Large intestine (tissue), 3 donors: ENCODE data around the gene KRTAP5-6. TPM values are rescaled to one million over a fixed set of nuclear protein-coding genes. Genes with fewer than 3 reads are reported as not detected.
"Not testable (repeated sequence)": the region's sequence is repeated elsewhere in the genome, so short reads cannot be mapped to it uniquely, and the experiment has no call there.

Experiments
- DNase-seq, 2 donors: peaks; one replicate each; pipeline versions ENCODE4 v3.0.0 to v3.0.0-alpha.2; 2013
- H3K27ac ChIP-seq: one replicate; pipeline ENCODE4 v1.5.1; 2013; ENCODE audit warnings: low read length
- H3K27me3 ChIP-seq: 2 replicates; pipeline ENCODE4 v1.6.1; 2013; ENCODE audit warnings: low read length; ENCODE audit not compliant: control insufficient read depth, insufficient read depth
- H3K36me3 ChIP-seq: 2 replicates; pipeline ENCODE4 v1.6.1; 2013; ENCODE audit warnings: low read length; ENCODE audit not compliant: control insufficient read depth, insufficient read depth
- H3K4me1 ChIP-seq: one replicate; pipeline ENCODE4 v1.6.1; 2013; ENCODE audit warnings: low read length; ENCODE audit not compliant: control insufficient read depth, insufficient read depth
- H3K4me3 ChIP-seq: one replicate; pipeline ENCODE4 v1.5.1; 2013; ENCODE audit warnings: low read length
- H3K9me3 ChIP-seq: one replicate; pipeline ENCODE4 v1.6.1; 2013; ENCODE audit warnings: mild to moderate bottlenecking, low read depth, low read length, moderate library complexity; ENCODE audit not compliant: control insufficient read depth
- WGBS: methylation state at CpG from one replicate; pipeline ENCODE4 v1.1.5; 2013; ENCODE audit warnings: low lambda C conversion rate; ENCODE audit not compliant: insufficient coverage; 5-methylcytosine and 5-hydroxymethylcytosine counted together
- polyA plus RNA-seq: library from polyadenylated mRNA; unstranded; fragments of 120-200 nt; gene quantifications from one replicate; pipeline ENCODE4 v1.2.1, GENCODE V29; 2013

Gene KRTAP5-6
- polyA plus RNA-seq, 1 donor = not detected

GRCh38 chr11:1661454-1662269, 35.3 kb upstream of the KRTAP5-6 start:
- DNase-seq, H3K36me3 ChIP-seq, H3K27me3 ChIP-seq, H3K4me3 ChIP-seq, H3K27ac ChIP-seq, H3K9me3 ChIP-seq: not testable (repeated sequence)
- WGBS = no CpG with 5 or more reads among the region's 25 CpGs
- H3K4me1 ChIP-seq = peaks cover 16% of the 10 kb centered on the region

GRCh38 chr11:1662699-1663283, 34.2 kb upstream of the KRTAP5-6 start:
- H3K4me1 ChIP-seq = peaks cover 16% of the 10 kb centered on the region
- not testable (repeated sequence) for DNase-seq, H3K9me3 ChIP-seq, H3K4me3 ChIP-seq, H3K27ac ChIP-seq, H3K36me3 ChIP-seq, H3K27me3 ChIP-seq
- no CpG with 5 or more reads among the region's 18 CpGs for WGBS

GRCh38 chr11:1665313-1665712, 31.7 kb upstream of the KRTAP5-6 start:
- Histone ChIP-seq H3K27me3 (peaks cover 7% of the 10 kb centered on the region), H3K4me1 (peaks cover 7% of the 10 kb centered on the region), H3K36me3 (no peaks in the 10 kb centered on the region), H3K4me3 (no peak overlapping the region), H3K9me3 (peaks cover 2% of the 10 kb centered on the region), H3K27ac (no peak overlapping the region)
- WGBS = no CpG with 5 or more reads among the region's 8 CpGs
- no peak for DNase-seq

- Histone ChIP-seq H3K4me3 (no peak overlapping the region), H3K9me3 (peaks cover 6% of the 10 kb centered on the region), H3K36me3 (no peaks in the 10 kb centered on the region), H3K27me3 (peaks cover 7% of the 10 kb centered on the region), H3K27ac (peak overlapping the region; percentile 51), H3K4me1 (no peaks in the 10 kb centered on the region)
- WGBS = no CpG with 5 or more reads among the region's 24 CpGs
- DNase-seq = no peak
Measured at GRCh38 chr11:1667121-1667850, 29.7 kb upstream of the KRTAP5-6 start.

GRCh38 chr11:1667906-1668305, 29.1 kb upstream of the KRTAP5-6 start:
- Histone ChIP-seq H3K9me3 (peaks cover 6% of the 10 kb centered on the region), H3K36me3 (no peaks in the 10 kb centered on the region), H3K27me3 (peaks cover 7% of the 10 kb centered on the region), H3K4me3 (no peak overlapping the region), H3K4me1 (no peaks in the 10 kb centered on the region), H3K27ac (peak overlapping the region; percentile 51)
- DNase-seq = no peak
- 50% methylated on average over 1 of the region's 16 CpGs for WGBS

- Histone ChIP-seq H3K27me3 (peaks cover 7% of the 10 kb centered on the region), H3K9me3 (peaks cover 6% of the 10 kb centered on the region), H3K4me3 (no peak overlapping the region), H3K27ac (no peak overlapping the region), H3K4me1 (no peaks in the 10 kb centered on the region), H3K36me3 (no peaks in the 10 kb centered on the region)
- no peak for DNase-seq
- WGBS = no CpG with 5 or more reads among the region's 13 CpGs
Measured at GRCh38 chr11:1668911-1669473, 28.0 kb upstream of the KRTAP5-6 start.

- H3K4me1 ChIP-seq = peaks cover 6% of the 10 kb centered on the region
- H3K27ac ChIP-seq = no peak overlapping the region
- no peak for DNase-seq
Measured at GRCh38 chr11:1669546-1670218, 27.3 kb upstream of the KRTAP5-6 start.

GRCh38 chr11:1670457-1670856, 26.5 kb upstream of the KRTAP5-6 start:
- H3K4me1 ChIP-seq, H3K27ac ChIP-seq, H3K36me3 ChIP-seq, H3K4me3 ChIP-seq, DNase-seq, H3K27me3 ChIP-seq, H3K9me3 ChIP-seq: not testable (repeated sequence)
- WGBS = no CpG with 5 or more reads among the region's 1 CpG

More at GRCh38 chr11:1669546-1670218, 27.3 kb upstream of the KRTAP5-6 start:
- Histone ChIP-seq H3K9me3 (peaks cover 6% of the 10 kb centered on the region), H3K4me3 (no peak overlapping the region), H3K36me3 (no peaks in the 10 kb centered on the region), H3K27me3 (peaks cover 7% of the 10 kb centered on the region)
- WGBS = no CpG with 5 or more reads among the region's 21 CpGs

- no CpG with 5 or more reads among the region's 11 CpGs for WGBS
- peaks cover 7% of the 10 kb centered on the region for H3K27me3 ChIP-seq
- no peak for DNase-seq
Measured at GRCh38 chr11:1670905-1671371, 26.1 kb upstream of the KRTAP5-6 start.

GRCh38 chr11:1671658-1672057, 25.3 kb upstream of the KRTAP5-6 start:
- peaks cover 7% of the 10 kb centered on the region for H3K27me3 ChIP-seq
- no peak for DNase-seq
- no peak overlapping the region for H3K4me3 ChIP-seq

More at GRCh38 chr11:1670905-1671371, 26.1 kb upstream of the KRTAP5-6 start:
- Histone ChIP-seq H3K36me3 (no peaks in the 10 kb centered on the region), H3K4me3 (no peak overlapping the region), H3K4me1 (peaks cover 8% of the 10 kb centered on the region), H3K27ac (no peak overlapping the region), H3K9me3 (peaks cover 6% of the 10 kb centered on the region)

More at GRCh38 chr11:1671658-1672057, 25.3 kb upstream of the KRTAP5-6 start:
- 87% methylated on average over 6 of the region's 11 CpGs for WGBS
- Histone ChIP-seq H3K36me3 (no peaks in the 10 kb centered on the region), H3K27ac (no peak overlapping the region), H3K4me1 (peaks cover 8% of the 10 kb centered on the region), H3K9me3 (peaks cover 6% of the 10 kb centered on the region)
